ENCODE results near the gene COL16A1. TPM values are rescaled to one million over a fixed set of nuclear protein-coding genes. Genes with fewer than 3 reads are reported as not detected.

Gene COL16A1
- total and polyA plus RNA-seq, 4 donors: 0.43 to 3.8 (median 2.3) TPM

GRCh38 chr1:31647106-31647505 lies 56.7 kb downstream of the COL16A1 start (continued):
- TF ChIP-seq ATF3 (IDR thresholded peaks at IDR 0.05) (no peak), NR2F2 (IDR thresholded peaks at IDR 0.05) (no peak), EGR1 (IDR thresholded peaks at IDR 0.05; ENCODE audit: low read depth in 2 of 2) (no peak), SP1 (IDR thresholded peaks at IDR 0.05) (no peak), FOXA2 (IDR thresholded peaks at IDR 0.05) (no peak)

GRCh38 chr1:31646259-31646960 lies 57.4 kb downstream of the COL16A1 start:
- DNase-seq (ENCODE audit: low spot score): no peak
- Histone ChIP-seq H3K4me3 (ENCODE audit: low read depth in 1 of 3, low read length in 3 of 3) (no peak overlapping the region), H3K27ac (ENCODE audit: low read depth in 1 of 2, low read length in 2 of 2) (no peak overlapping the region), H3K36me3 (ENCODE audit: control insufficient read depth in 4 of 4, insufficient read depth in 3 of 4, low read depth in 1 of 4, low read length in 3 of 4) (no peaks in the 10 kb centered on the region), H3K27me3 (ENCODE audit: control insufficient read depth in 4 of 4, insufficient read depth in 4 of 4, low read length in 3 of 4) (no peaks in the 10 kb centered on the region), H3K9ac (ENCODE audit: low read depth in 1 of 2, low read length in 2 of 2) (no peak overlapping the region), H3K4me1 (ENCODE audit: control insufficient read depth in 4 of 4, insufficient read depth in 4 of 4, low read length in 3 of 4) (peaks cover 0 to 22% (median 13%) of the 10 kb centered on the region in 4 donors), H3K9me3 (ENCODE audit: control insufficient read depth in 4 of 4, low read length in 3 of 4) (no peaks in the 10 kb centered on the region)
- 97% methylated on average over 4 of the region's 4 CpGs for WGBS
- no peak for TF ChIP-seq REST (IDR thresholded peaks at IDR 0.05)
- no peak for TF ChIP-seq FOXA2 (IDR thresholded peaks at IDR 0.05)
- TF ChIP-seq RXRA (IDR thresholded peaks at IDR 0.05): no peak
- no peak for TF ChIP-seq HNF4A (conservative IDR thresholded peaks at IDR 0.05)
- TF ChIP-seq TAF1 (conservative IDR thresholded peaks at IDR 0.05): no peak
- no peak for TF ChIP-seq ATF3 (IDR thresholded peaks at IDR 0.05)
- no peak for TF ChIP-seq RAD21 (IDR thresholded peaks at IDR 0.05)
- no peak for TF ChIP-seq MAX (IDR thresholded peaks at IDR 0.05)
- TF ChIP-seq FOXA1 (IDR thresholded peaks at IDR 0.05): no peak
- no peak for TF ChIP-seq GABPA (IDR thresholded peaks at IDR 0.05 in 1 of 2, conservative IDR thresholded peaks at IDR 0.05 in 1 of 2)
- TF ChIP-seq ZBTB33 (IDR thresholded peaks at IDR 0.05): no peak
- TF ChIP-seq HNF4G (IDR thresholded peaks at IDR 0.05): no peak
- TF ChIP-seq CTCF (IDR thresholded peaks at IDR 0.05; ENCODE audit: low read depth, low read length, missing input control): no peak
- no peak for TF ChIP-seq EGR1 (IDR thresholded peaks at IDR 0.05; ENCODE audit: low read depth in 2 of 2)
- no peak for TF ChIP-seq NR2F2 (IDR thresholded peaks at IDR 0.05)
- no peak for TF ChIP-seq SP1 (IDR thresholded peaks at IDR 0.05)
- no peak for TF ChIP-seq YY1 (IDR thresholded peaks at IDR 0.05)
- no peak for TF ChIP-seq JUND (IDR thresholded peaks at IDR 0.05)

Measured in liver (tissue), 9 donors.